Measurements from ENCODE around the gene AK3. TPM values are rescaled to one million over a fixed set of nuclear protein-coding genes. Genes with fewer than 3 reads are reported as not detected.
"Not testable (repeated sequence)": the region's sequence is repeated elsewhere in the genome, so short reads cannot be mapped to it uniquely, and the experiment has no call there.

The AK3 gene
- total and polyA plus RNA-seq, 2 of the 8 experiments (the other 6 are each of a cell fraction or from before 2014, with no cell fraction given), result 8.9 to 30.0 TPM

GRCh38 chr9:4754530-4754929 lies 13.5 kb upstream of the AK3 start:
- DNase-seq (ENCODE audit: low read depth in 1 of 2, low spot score in 2 of 2); H3K4ac ChIP-seq (replicated peaks; ENCODE audit: insufficient read length, low read depth, low read length); H3K4me1 ChIP-seq (replicated peaks in 1 of 4; ENCODE audit: control insufficient read depth in 3 of 4, insufficient read depth in 4 of 4, low read length in 3 of 4); H3K79me2 ChIP-seq (ENCODE audit: control insufficient read depth in 1 of 2, insufficient read depth in 2 of 2, low read length in 2 of 2); H4K20me1 ChIP-seq (replicated peaks in 1 of 2; ENCODE audit: control insufficient read depth in 1 of 2, insufficient read depth in 2 of 2, low read length in 2 of 2); H3K18ac ChIP-seq (ENCODE audit: extremely low read depth, low read length); POLR2A ChIA-PET (ENCODE audit: partially characterized antibody); H4K5ac ChIP-seq (ENCODE audit: insufficient read length, low read depth, low read length); H2BK15ac ChIP-seq (ENCODE audit: low read length); H3K9me3 ChIP-seq (ENCODE audit: insufficient read depth in 2 of 2, low read depth in 1 of 2, low read length in 1 of 2); H3K36me3 ChIP-seq (ENCODE audit: control insufficient read depth in 2 of 4, insufficient read depth in 4 of 4, low read length in 3 of 4); H3K14ac ChIP-seq (ENCODE audit: insufficient read length); H3K27ac ChIP-seq (ENCODE audit: low read depth, low read length); H4K91ac ChIP-seq (replicated peaks; ENCODE audit: insufficient read length, low read length); H3K79me1 ChIP-seq (ENCODE audit: low read depth, low read length); H3K9ac ChIP-seq (replicated peaks in 1 of 4; ENCODE audit: extremely low read depth in 1 of 4, low read depth in 3 of 4, low read length in 3 of 4); H3K4me3 ChIP-seq (ENCODE audit: extremely low read depth in 1 of 4, insufficient read depth in 2 of 4, low read depth in 3 of 4, low read length in 4 of 4); H3K56ac ChIP-seq (replicated peaks; ENCODE audit: insufficient read length, low read depth, low read length); H2BK120ac ChIP-seq (replicated peaks; ENCODE audit: low read depth, low read length); FAIRE-seq; H2AK5ac ChIP-seq (ENCODE audit: low read depth, low read length); H2BK20ac ChIP-seq (ENCODE audit: low read length); H3K23me2 ChIP-seq (ENCODE audit: low read depth, low read length); H3K23ac ChIP-seq (ENCODE audit: insufficient read length); H2AFZ ChIP-seq (ENCODE audit: low read length); H4K8ac ChIP-seq (ENCODE audit: extremely low read depth, insufficient read depth, low read length); H3K27me3 ChIP-seq (replicated peaks in 1 of 4; ENCODE audit: control insufficient read depth in 3 of 4, extremely low read depth in 1 of 4, insufficient read depth in 3 of 4, low read length in 3 of 4); H2BK12ac ChIP-seq (ENCODE audit: low read depth, low read length); H3K4me2 ChIP-seq (ENCODE audit: insufficient read depth in 1 of 2, low read depth in 2 of 2, low read length in 2 of 2); H2BK5ac ChIP-seq (ENCODE audit: low read depth, low read length): not testable (repeated sequence)
- CTCF ChIA-PET (ENCODE audit: partially characterized antibody), result interaction anchor here (0.6 to 1.8 kb wide), 6 partner anchors 12 to 573 kb away, joined by 3 to 7 read pairs (median 4); no protein-coding TSS in a partner anchor

Data from H1 (cell line).